Chondrocyte (in vitro differentiated cells): ENCODE data around the gene CELF6. TPM values are rescaled to one million over a fixed set of nuclear protein-coding genes. Genes with fewer than 3 reads are reported as not detected.

Experiments used
- DNase-seq: peaks from one replicate; pipeline ENCODE4 v3.0.0; 2021; ENCODE audit warnings: mixed read lengths, low spot score
- H3K27ac Mint-ChIP-seq: one replicate; pipeline ENCODE4 v1.8.0; 2021; ENCODE audit warnings: mild to moderate bottlenecking, moderate library complexity, mixed read lengths; ENCODE audit not compliant: unreplicated experiment
- H3K27me3 Mint-ChIP-seq: 2 replicates; pipeline ENCODE4 v1.8.0; 2021; ENCODE audit warnings: low read depth, mixed read lengths
- H3K36me3 Mint-ChIP-seq: 2 replicates; pipeline ENCODE4 v1.8.0; 2021; ENCODE audit warnings: low read depth, mixed read lengths
- H3K4me1 Mint-ChIP-seq: 2 replicates; pipeline ENCODE4 v1.8.0; 2021; ENCODE audit warnings: low read depth, mild to moderate bottlenecking, mixed read lengths
- H3K4me3 Mint-ChIP-seq: one replicate; pipeline ENCODE4 v1.8.0; 2021; ENCODE audit warnings: mild to moderate bottlenecking, moderate library complexity, mixed read lengths; ENCODE audit not compliant: unreplicated experiment
- H3K9me3 Mint-ChIP-seq: 2 replicates; pipeline ENCODE4 v1.8.0; 2021; ENCODE audit warnings: low read depth, mixed read lengths
- CTCF ChIP-seq: fragments of 200-600 bp; sonication (generic); IDR thresholded peaks from 2 replicates; pipeline ENCODE4 v1.5.0; 2021; ENCODE audit warnings: antibody characterized with exemption, mild to moderate bottlenecking, moderate library complexity
- total RNA-seq: library from RNA; stranded (reverse); gene quantifications from 3 replicates; pipeline ENCODE4 v1.2.1, GENCODE V29; 2021

Gene CELF6
- total RNA-seq, 1 donor from 2014 or later = 0.42 TPM

DNA sequence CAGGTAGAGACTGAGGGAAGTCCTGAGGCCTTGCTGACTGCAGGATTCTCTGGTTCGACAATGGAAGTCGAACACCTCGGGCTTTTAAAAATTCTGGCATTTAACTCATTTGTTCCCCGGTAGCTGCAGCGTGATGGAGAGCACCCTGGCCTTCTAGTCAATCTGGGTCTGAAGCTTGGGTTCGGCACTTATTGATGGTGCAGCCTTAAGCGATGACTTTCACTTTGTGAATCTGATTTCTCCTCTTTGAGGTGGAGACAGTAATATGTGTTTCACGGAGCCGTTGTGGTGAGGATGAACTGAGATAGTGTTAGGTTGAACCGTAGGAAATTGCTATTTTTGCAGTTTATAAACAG is 47.0 kb downstream of the CELF6 start:
- no peak for DNase-seq
- H3K27ac Mint-ChIP-seq = peak overlapping the region; percentile 73
- no peaks in the 10 kb centered on the region for H3K27me3 Mint-ChIP-seq
- peak; percentile 61 for TF ChIP-seq CTCF
- H3K9me3 Mint-ChIP-seq = no peaks in the 10 kb centered on the region
- H3K4me3 Mint-ChIP-seq = peak overlapping the region; percentile 74
- peaks cover 9% of the 10 kb centered on the region for H3K36me3 Mint-ChIP-seq
- H3K4me1 Mint-ChIP-seq = peaks cover 30% of the 10 kb centered on the region

- DNase-seq = peak; percentile 100
- H3K36me3 Mint-ChIP-seq = peaks cover 9% of the 10 kb centered on the region
- peak within 1 kb of the TSS; percentile 89 for H3K4me3 Mint-ChIP-seq
- no peaks in the 10 kb centered on the region for H3K9me3 Mint-ChIP-seq
- H3K4me1 Mint-ChIP-seq = peaks cover 30% of the 10 kb centered on the region
- H3K27ac Mint-ChIP-seq = peak within 1 kb of the TSS; percentile 85
- no peaks in the 10 kb centered on the region for H3K27me3 Mint-ChIP-seq
- TF ChIP-seq CTCF = peak; percentile 83
Measured at GRCh38 chr15:72272213-72272996, 47.6 kb downstream of the CELF6 start, which contains the start of gene PARP6. TSS of gene PARP6 (minus strand) at chr15:72272554. CDS start at chr15:72267477, 5,077 bp downstream.

GRCh38 chr15:72271895-72272212 is 48.1 kb downstream of the CELF6 start:
- H3K27ac Mint-ChIP-seq = peak overlapping the region; percentile 85
- no peaks in the 10 kb centered on the region for H3K9me3 Mint-ChIP-seq
- no peak for DNase-seq
- peak overlapping the region; percentile 89 for H3K4me3 Mint-ChIP-seq
- H3K27me3 Mint-ChIP-seq = no peaks in the 10 kb centered on the region
- no peak for TF ChIP-seq CTCF
- peaks cover 30% of the 10 kb centered on the region for H3K4me1 Mint-ChIP-seq
- peaks cover 12% of the 10 kb centered on the region for H3K36me3 Mint-ChIP-seq

- no peak for TF ChIP-seq CTCF
- Mint-ChIP-seq H3K27ac (no peak overlapping the region), H3K4me1 (peaks cover 30% of the 10 kb centered on the region), H3K27me3 (no peaks in the 10 kb centered on the region), H3K9me3 (no peaks in the 10 kb centered on the region), H3K36me3 (peaks cover 15% of the 10 kb centered on the region), H3K4me3 (peak overlapping the region; percentile 89)
- DNase-seq = no peak
Measured at GRCh38 chr15:72271221-72271620, 48.7 kb downstream of the CELF6 start.

DNA sequence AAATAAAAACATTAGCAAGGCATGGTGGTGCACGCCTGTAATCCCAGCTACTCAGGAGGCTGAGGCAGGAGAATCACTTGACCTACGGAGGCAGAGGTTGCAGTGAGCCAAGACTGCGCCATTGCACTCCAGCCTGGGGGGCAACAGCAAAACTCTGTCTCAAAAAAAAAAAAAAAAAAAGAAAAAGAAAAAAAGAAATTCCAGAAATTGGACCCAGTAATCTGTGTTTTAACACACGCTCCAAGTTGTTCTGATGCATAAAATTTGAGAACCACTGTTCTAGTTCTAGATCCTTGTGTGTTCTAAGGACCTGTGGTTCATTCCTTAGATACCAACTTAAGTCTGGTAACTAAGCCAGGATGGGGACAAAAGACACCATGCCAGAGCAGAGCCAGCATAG is 50.2 kb downstream of the CELF6 start:
- Mint-ChIP-seq H3K27me3 (no peaks in the 10 kb centered on the region), H3K36me3 (peaks cover 23% of the 10 kb centered on the region), H3K4me1 (peaks cover 30% of the 10 kb centered on the region), H3K9me3 (no peaks in the 10 kb centered on the region), H3K4me3 (no peak overlapping the region), H3K27ac (no peak overlapping the region)
- DNase-seq = no peak
- TF ChIP-seq CTCF = no peak
